Measurements from ENCODE around the gene GPR143.

- TF ChIP-seq CTCF (IDR thresholded peaks at IDR 0.05): no peak
- no peak for TF ChIP-seq POLR2A (IDR thresholded peaks at IDR 0.05)
These were observed 443 bp downstream of the GPR143 start for GRCh38 chrX:9765072-9765736.

All from ovary (tissue), 3 donors.